ENCODE data around the gene FBXL7.

The FBXL7 gene

GRCh38 chr5:15585841-15586591 lies 86.0 kb downstream of the FBXL7 start:
- no peaks in the 10 kb centered on the region for H3K36me3 ChIP-seq (ENCODE audit: control insufficient read depth, low read length)
- no peak overlapping the region for H3K4me2 ChIP-seq (ENCODE audit: low read length)
- H3K4me3 ChIP-seq (ENCODE audit: low read length), result no peak overlapping the region
- TF ChIP-seq CTCF (IDR thresholded peaks at IDR 0.05; ENCODE audit: low read depth, low read length, poor library complexity, severe bottlenecking) (no peak), EZH2phosphoT487 (IDR thresholded peaks at IDR 0.05; ENCODE audit: borderline replicate concordance, low read length) (no peak)
- no peaks in the 10 kb centered on the region for H4K20me1 ChIP-seq (ENCODE audit: control insufficient read depth, insufficient read depth, low read depth, low read length)
- no peaks in the 10 kb centered on the region for H3F3A ChIP-seq (ENCODE audit: control insufficient read depth, insufficient read depth)
- no peaks in the 10 kb centered on the region for H3K4me1 ChIP-seq (ENCODE audit: control insufficient read depth, low read length)
- no peaks in the 10 kb centered on the region for H3K9me2 ChIP-seq (replicated peaks; ENCODE audit: control insufficient read depth, low read length)
- no peak overlapping the region for H3K27ac ChIP-seq (ENCODE audit: low read depth, low read length)
- H3K79me2 ChIP-seq (ENCODE audit: control insufficient read depth, low read length), result no peaks in the 10 kb centered on the region
- no peaks in the 10 kb centered on the region for H3K27me3 ChIP-seq (ENCODE audit: control insufficient read depth, low read length)
- no peaks in the 10 kb centered on the region for H3K9me3 ChIP-seq (ENCODE audit: control insufficient read depth, insufficient read depth, low read length)

- H3K4me2 ChIP-seq (ENCODE audit: low read length), result no peak overlapping the region
- H3K36me3 ChIP-seq (ENCODE audit: control insufficient read depth, low read length), result no peaks in the 10 kb centered on the region
- no peaks in the 10 kb centered on the region for H3K27me3 ChIP-seq (ENCODE audit: control insufficient read depth, low read length)
Measured at GRCh38 chr5:15587916-15588315, 87.9 kb downstream of the FBXL7 start.

GRCh38 chr5:15592728-15593127 lies 92.7 kb downstream of the FBXL7 start:
- Histone ChIP-seq H3K36me3 (ENCODE audit: control insufficient read depth, low read length) (no peaks in the 10 kb centered on the region), H3K4me1 (ENCODE audit: control insufficient read depth, low read length) (no peaks in the 10 kb centered on the region), H3K9me3 (ENCODE audit: control insufficient read depth, insufficient read depth, low read length) (no peaks in the 10 kb centered on the region), H3K27ac (ENCODE audit: low read depth, low read length) (no peak overlapping the region), H3K27me3 (ENCODE audit: control insufficient read depth, low read length) (no peaks in the 10 kb centered on the region), H3F3A (ENCODE audit: control insufficient read depth, insufficient read depth) (no peaks in the 10 kb centered on the region), H3K9me2 (replicated peaks; ENCODE audit: control insufficient read depth, low read length) (no peaks in the 10 kb centered on the region), H4K20me1 (ENCODE audit: control insufficient read depth, insufficient read depth, low read depth, low read length) (no peaks in the 10 kb centered on the region), H3K4me2 (ENCODE audit: low read length) (no peak overlapping the region), H3K79me2 (ENCODE audit: control insufficient read depth, low read length) (no peaks in the 10 kb centered on the region), H3K4me3 (ENCODE audit: low read length) (no peak overlapping the region)
- TF ChIP-seq CTCF (IDR thresholded peaks at IDR 0.05; ENCODE audit: low read depth, low read length, poor library complexity, severe bottlenecking) (no peak), EZH2phosphoT487 (IDR thresholded peaks at IDR 0.05; ENCODE audit: borderline replicate concordance, low read length) (no peak)

More at GRCh38 chr5:15587916-15588315, 87.9 kb downstream of the FBXL7 start:
- H3K4me3 ChIP-seq (ENCODE audit: low read length), result no peak overlapping the region
- no peaks in the 10 kb centered on the region for H3K9me3 ChIP-seq (ENCODE audit: control insufficient read depth, insufficient read depth, low read length)
- no peaks in the 10 kb centered on the region for H3K79me2 ChIP-seq (ENCODE audit: control insufficient read depth, low read length)
- H3F3A ChIP-seq (ENCODE audit: control insufficient read depth, insufficient read depth), result no peaks in the 10 kb centered on the region
- H3K4me1 ChIP-seq (ENCODE audit: control insufficient read depth, low read length), result no peaks in the 10 kb centered on the region
- no peaks in the 10 kb centered on the region for H4K20me1 ChIP-seq (ENCODE audit: control insufficient read depth, insufficient read depth, low read depth, low read length)
- no peak overlapping the region for H3K27ac ChIP-seq (ENCODE audit: low read depth, low read length)
- no peaks in the 10 kb centered on the region for H3K9me2 ChIP-seq (replicated peaks; ENCODE audit: control insufficient read depth, low read length)
- no peak for TF ChIP-seq CTCF (IDR thresholded peaks at IDR 0.05; ENCODE audit: low read depth, low read length, poor library complexity, severe bottlenecking)
